ENCODE measurements around the gene GTF2IRD1. TPM values are rescaled to one million over a fixed set of nuclear protein-coding genes. Genes with fewer than 3 reads are reported as not detected.

Gene GTF2IRD1
- total RNA-seq, 1 donor from 2014 or later: 0.67 TPM

GRCh38 chr7:74498354-74498753, 44.6 kb downstream of the GTF2IRD1 start:
- Mint-ChIP-seq H3K36me3 (ENCODE audit: low read depth) (no peaks in the 10 kb centered on the region), H3K27me3 (no peaks in the 10 kb centered on the region), H3K4me3 (no peak overlapping the region), H3K27ac (no peak overlapping the region), H3K9me3 (no peaks in the 10 kb centered on the region), H3K4me1 (peaks cover 3% of the 10 kb centered on the region)
- ChIA-PET POLR2A (no interaction called here), CTCF (no interaction called here)
- ATAC-seq (ENCODE audit: low read depth) (no peak), DNase-seq (no peak)
- intact Hi-C loops (cut with micrococcal nuclease): no loop called here
- no peak for TF ChIP-seq CTCF (IDR thresholded peaks at IDR 0.05)

DNA sequence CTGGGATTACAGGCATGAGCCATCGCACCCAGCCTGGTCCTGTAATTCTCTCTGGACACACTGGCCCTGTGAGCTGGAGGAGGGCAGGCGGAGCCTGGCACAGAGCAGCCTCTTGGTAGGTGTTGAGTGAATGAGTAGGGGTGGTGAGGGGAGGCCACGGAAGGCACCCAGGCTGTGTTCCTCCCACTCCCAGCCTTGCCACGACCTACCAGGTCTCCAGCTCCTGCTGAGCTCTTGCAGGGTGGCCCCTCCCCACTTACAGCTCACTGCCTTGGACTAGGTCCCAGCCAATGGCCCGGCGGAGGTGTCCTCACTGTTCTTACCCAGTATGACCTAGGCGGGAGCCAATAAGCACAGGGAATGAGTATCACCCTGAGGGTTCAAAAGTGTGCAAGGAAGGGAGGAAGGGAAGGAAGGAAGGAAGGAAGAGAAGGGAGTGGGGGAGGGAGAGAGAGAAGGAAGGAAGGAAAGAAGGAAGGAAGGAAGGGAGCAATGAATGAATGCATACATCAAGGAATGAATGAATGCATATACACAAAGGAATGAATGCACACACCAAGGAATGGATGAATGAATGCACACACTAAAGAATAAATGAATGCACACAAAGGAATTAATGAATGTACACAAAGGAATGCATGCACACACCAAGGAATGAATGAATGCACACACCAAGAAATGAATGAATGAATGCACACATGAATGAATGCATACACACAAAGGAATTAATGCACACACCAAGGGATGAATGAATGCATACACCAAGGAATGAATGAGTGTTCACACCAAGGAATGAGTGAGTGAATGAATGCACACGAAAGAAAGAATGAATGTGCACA, 45.5 kb downstream of the GTF2IRD1 start:
- Mint-ChIP-seq H3K4me1 (peaks cover 3% of the 10 kb centered on the region), H3K36me3 (ENCODE audit: low read depth) (no peaks in the 10 kb centered on the region), H3K9me3 (no peaks in the 10 kb centered on the region), H3K27me3 (no peaks in the 10 kb centered on the region), H3K27ac (no peak overlapping the region), H3K4me3 (no peak overlapping the region)
- DNase-seq (no peak), ATAC-seq (ENCODE audit: low read depth) (no peak)
- no peak for TF ChIP-seq CTCF (IDR thresholded peaks at IDR 0.05)
- ChIA-PET CTCF (no interaction called here), POLR2A (no interaction called here)
- intact Hi-C loops (cut with micrococcal nuclease): no loop called here

DNA sequence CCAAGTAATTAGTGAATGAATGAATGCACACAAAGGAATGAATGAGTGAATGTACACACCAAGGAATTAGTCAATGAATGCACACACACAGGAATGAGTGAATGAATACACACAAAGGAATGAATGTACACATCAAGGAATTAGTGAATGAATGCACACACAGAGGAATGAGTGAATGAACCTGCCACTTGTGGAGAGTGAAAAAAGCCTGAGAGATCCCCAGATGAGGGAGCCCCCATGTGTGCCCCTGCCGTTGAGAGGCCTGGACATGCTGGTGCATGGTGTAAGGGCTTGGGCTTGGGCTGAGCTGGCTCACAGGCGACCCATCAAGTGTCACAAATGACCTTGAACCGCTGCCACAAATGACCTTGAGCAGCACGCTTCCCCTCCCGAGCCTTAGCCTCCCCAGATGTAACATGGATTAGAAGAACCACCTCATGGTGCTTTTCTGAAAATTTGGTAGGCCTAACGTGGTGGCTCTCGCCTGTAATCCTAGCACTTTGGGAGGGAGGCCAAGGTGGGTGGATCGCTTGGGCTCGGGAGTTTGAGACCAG, 46.2 kb downstream of the GTF2IRD1 start:
- POLR2A ChIA-PET: no interaction called here

DNA sequence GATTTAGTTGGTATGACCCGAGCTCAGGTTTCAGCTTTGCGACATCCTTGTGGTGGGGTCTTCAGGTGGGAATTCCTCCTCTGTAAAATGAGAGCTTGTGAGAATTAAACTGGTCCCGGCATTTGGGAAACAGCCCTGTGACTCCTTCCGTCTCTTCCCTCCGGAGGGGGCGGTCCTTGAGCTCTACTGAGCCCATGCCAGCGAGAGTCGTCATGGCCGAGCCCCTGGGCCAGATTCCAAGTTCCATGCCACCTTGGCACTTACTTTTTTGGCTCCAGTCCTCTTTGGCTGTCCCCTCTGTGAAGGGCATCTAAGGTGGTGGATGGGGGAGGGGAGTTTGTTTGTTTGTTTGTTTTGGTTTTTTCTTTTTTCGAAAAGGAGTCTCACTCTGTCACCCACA, 47.6 kb downstream of the GTF2IRD1 start:
- no peak for ATAC-seq (ENCODE audit: low read depth)
- no peak for DNase-seq
- ChIA-PET POLR2A (no interaction called here), CTCF (no interaction called here)
- intact Hi-C loops (cut with micrococcal nuclease): no loop called here
- H3K27ac Mint-ChIP-seq: no peak overlapping the region
- no peak for TF ChIP-seq CTCF (IDR thresholded peaks at IDR 0.05)
- no peak overlapping the region for H3K4me3 Mint-ChIP-seq
- no peaks in the 10 kb centered on the region for H3K36me3 Mint-ChIP-seq (ENCODE audit: low read depth)
- H3K9me3 Mint-ChIP-seq: no peaks in the 10 kb centered on the region
- H3K27me3 Mint-ChIP-seq: no peaks in the 10 kb centered on the region
- H3K4me1 Mint-ChIP-seq: peaks cover 3% of the 10 kb centered on the region

More for the DNA sequence above, 46.2 kb downstream of the GTF2IRD1 start:
- Mint-ChIP-seq H3K4me1 (peaks cover 3% of the 10 kb centered on the region), H3K27ac (no peak overlapping the region), H3K9me3 (no peaks in the 10 kb centered on the region), H3K36me3 (ENCODE audit: low read depth) (no peaks in the 10 kb centered on the region), H3K27me3 (no peaks in the 10 kb centered on the region), H3K4me3 (no peak overlapping the region)
- ATAC-seq (ENCODE audit: low read depth) (no peak), DNase-seq (no peak)
- intact Hi-C loops (cut with micrococcal nuclease): no loop called here
- TF ChIP-seq CTCF (IDR thresholded peaks at IDR 0.05): no peak
- CTCF ChIA-PET: no interaction called here

DNA sequence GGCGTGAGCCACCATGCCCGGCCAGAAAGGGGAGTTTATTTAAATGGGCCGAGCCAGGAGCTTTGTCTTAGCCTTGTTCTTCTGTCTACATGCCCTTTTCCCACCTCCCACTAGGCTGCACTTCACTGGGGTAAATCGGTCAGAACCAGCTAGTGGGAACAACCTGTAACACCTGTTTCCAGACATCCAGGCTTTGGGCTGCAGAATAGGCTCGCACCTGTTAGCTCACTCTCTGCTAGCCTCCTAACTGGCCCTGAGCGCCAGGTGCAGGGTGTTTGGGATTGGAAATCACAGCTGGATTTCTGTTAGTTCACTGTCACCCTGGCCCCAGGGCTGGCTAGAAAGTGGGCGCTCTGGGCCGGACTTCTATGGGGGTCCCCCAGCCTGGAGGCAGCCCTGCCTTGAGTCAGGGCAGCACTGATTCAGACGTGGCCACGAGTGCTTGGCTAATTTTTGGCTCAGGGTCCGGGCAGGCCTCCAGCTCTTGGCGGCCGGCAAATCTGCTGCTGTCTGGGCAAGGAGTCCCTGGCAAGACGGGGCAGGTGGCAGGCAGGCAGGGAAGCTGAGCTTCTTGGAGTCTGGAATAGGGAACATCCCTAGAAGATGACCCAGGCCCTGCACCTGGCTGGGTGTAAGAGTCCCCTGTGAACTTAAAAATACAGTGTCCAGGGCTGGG, 48.6 kb downstream of the GTF2IRD1 start:
- DNase-seq (no peak), ATAC-seq (ENCODE audit: low read depth) (no peak)
- Mint-ChIP-seq H3K4me3 (no peak overlapping the region), H3K4me1 (peaks cover 3% of the 10 kb centered on the region), H3K27ac (no peak overlapping the region), H3K36me3 (ENCODE audit: low read depth) (no peaks in the 10 kb centered on the region), H3K27me3 (no peaks in the 10 kb centered on the region), H3K9me3 (no peaks in the 10 kb centered on the region)
- intact Hi-C loops (cut with micrococcal nuclease): no loop called here
- POLR2A ChIA-PET: no interaction called here
- CTCF ChIA-PET: no interaction called here
- TF ChIP-seq CTCF (IDR thresholded peaks at IDR 0.05): no peak
